Osteoblast (primary cell): ENCODE measurements around the gene CDH12. TPM values are rescaled to one million over a fixed set of nuclear protein-coding genes. Genes with fewer than 3 reads are reported as not detected.
"Not testable (repeated sequence)": the region's sequence is repeated elsewhere in the genome, so short reads cannot be mapped to it uniquely, and the experiment has no call there.

ENCODE experiments used
- DNase-seq: peaks from one replicate; pipeline ENCODE4 v3.0.0; 2011; ENCODE audit warnings: low spot score, mixed read lengths; ENCODE audit not compliant: insufficient read length; ENCODE audit errors: missing footprints
- H2AFZ ChIP-seq: 2 replicates; pipeline ENCODE4 v1.6.0; 2011; ENCODE audit warnings: mild to moderate bottlenecking, low read length
- H3K27ac ChIP-seq: 2 replicates; pipeline ENCODE4 v1.5.1; 2011; ENCODE audit warnings: mild to moderate bottlenecking, low read depth, low read length, moderate library complexity
- H3K27me3 ChIP-seq: 2 replicates; pipeline ENCODE4 v1.6.0; 2012; ENCODE audit warnings: mild to moderate bottlenecking, control low read depth, inconsistent platforms, low read length, moderate library complexity; ENCODE audit not compliant: insufficient read depth
- H3K36me3 ChIP-seq: 2 replicates; pipeline ENCODE4 v1.5.1; 2011; ENCODE audit warnings: mild to moderate bottlenecking, low read length, control low read depth, moderate library complexity; ENCODE audit not compliant: insufficient read depth
- H3K4me1 ChIP-seq: 2 replicates; pipeline ENCODE4 v1.5.1; 2011; ENCODE audit warnings: mild to moderate bottlenecking, low read length, control low read depth, moderate library complexity; ENCODE audit not compliant: insufficient read depth
- H3K4me2 ChIP-seq: 2 replicates; pipeline ENCODE4 v1.6.0; 2011; ENCODE audit warnings: mild to moderate bottlenecking, low read length; ENCODE audit not compliant: insufficient read depth
- H3K4me3 ChIP-seq: fragments of 200-600 bp; sonication (generic); 3 replicates; pipeline ENCODE4 v1.5.1; 2012; ENCODE audit warnings: mild to moderate bottlenecking, low read length, inconsistent platforms; ENCODE audit not compliant: insufficient read depth
- H3K79me2 ChIP-seq: 2 replicates; pipeline ENCODE4 v1.6.0; 2012; ENCODE audit warnings: mild to moderate bottlenecking, low read length, control low read depth, inconsistent platforms; ENCODE audit not compliant: insufficient read depth
- H3K9me3 ChIP-seq: 2 replicates; pipeline ENCODE4 v1.5.1; 2011; ENCODE audit warnings: low read depth, low read length, control low read depth
- H4K20me1 ChIP-seq: 2 replicates; pipeline ENCODE4 v1.6.0; 2012; ENCODE audit warnings: mild to moderate bottlenecking, low read length, control low read depth; ENCODE audit not compliant: insufficient read depth
- total RNA-seq: library from RNA; depleted of rRNA; stranded (reverse); fragments of >200 nt; gene quantifications from 2 replicates; pipeline ENCODE4 v1.2.3, GENCODE V29; 2012
- TF ChIP-seq, protein P1 (sequence below): IDR thresholded peaks from 2 replicates; pipeline ENCODE4 v1.5.1; 2011; ENCODE audit warnings: mild to moderate bottlenecking, low read depth, low read length, moderate library complexity; ENCODE audit errors: extremely low read depth

The CDH12 gene
- total RNA-seq, 1 donor, result not detected

GRCh38 chr5:22614486-22615094, 238.6 kb downstream of the CDH12 start:
- no peaks in the 10 kb centered on the region for H3K27me3 ChIP-seq
- TF ChIP-seq, protein P1, sequence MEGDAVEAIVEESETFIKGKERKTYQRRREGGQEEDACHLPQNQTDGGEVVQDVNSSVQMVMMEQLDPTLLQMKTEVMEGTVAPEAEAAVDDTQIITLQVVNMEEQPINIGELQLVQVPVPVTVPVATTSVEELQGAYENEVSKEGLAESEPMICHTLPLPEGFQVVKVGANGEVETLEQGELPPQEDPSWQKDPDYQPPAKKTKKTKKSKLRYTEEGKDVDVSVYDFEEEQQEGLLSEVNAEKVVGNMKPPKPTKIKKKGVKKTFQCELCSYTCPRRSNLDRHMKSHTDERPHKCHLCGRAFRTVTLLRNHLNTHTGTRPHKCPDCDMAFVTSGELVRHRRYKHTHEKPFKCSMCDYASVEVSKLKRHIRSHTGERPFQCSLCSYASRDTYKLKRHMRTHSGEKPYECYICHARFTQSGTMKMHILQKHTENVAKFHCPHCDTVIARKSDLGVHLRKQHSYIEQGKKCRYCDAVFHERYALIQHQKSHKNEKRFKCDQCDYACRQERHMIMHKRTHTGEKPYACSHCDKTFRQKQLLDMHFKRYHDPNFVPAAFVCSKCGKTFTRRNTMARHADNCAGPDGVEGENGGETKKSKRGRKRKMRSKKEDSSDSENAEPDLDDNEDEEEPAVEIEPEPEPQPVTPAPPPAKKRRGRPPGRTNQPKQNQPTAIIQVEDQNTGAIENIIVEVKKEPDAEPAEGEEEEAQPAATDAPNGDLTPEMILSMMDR, result no peak
- DNase-seq, result no peak
- no peaks in the 10 kb centered on the region for H3K79me2 ChIP-seq
- no peak overlapping the region for H2AFZ ChIP-seq
- peaks cover 4% of the 10 kb centered on the region for H3K9me3 ChIP-seq
- H3K4me3 ChIP-seq, result no peak overlapping the region
- no peaks in the 10 kb centered on the region for H3K36me3 ChIP-seq
- no peaks in the 10 kb centered on the region for H3K4me1 ChIP-seq
- no peak overlapping the region for H3K27ac ChIP-seq
- H3K4me2 ChIP-seq, result no peak overlapping the region
- no peaks in the 10 kb centered on the region for H4K20me1 ChIP-seq

- Histone ChIP-seq H3K4me3 (no peak overlapping the region), H3K4me2 (no peak overlapping the region), H4K20me1 (no peaks in the 10 kb centered on the region), H3K9me3 (peaks cover 4% of the 10 kb centered on the region), H2AFZ (no peak overlapping the region), H3K27ac (no peak overlapping the region), H3K4me1 (no peaks in the 10 kb centered on the region), H3K79me2 (no peaks in the 10 kb centered on the region), H3K27me3 (no peaks in the 10 kb centered on the region), H3K36me3 (no peaks in the 10 kb centered on the region)
- no peak for DNase-seq
- TF ChIP-seq, protein P1, result no peak
Observed at GRCh38 chr5:22612928-22613327, 240.2 kb downstream of the CDH12 start.

- no peak overlapping the region for H3K27ac ChIP-seq
- no peaks in the 10 kb centered on the region for H3K27me3 ChIP-seq
- H3K79me2 ChIP-seq, result no peaks in the 10 kb centered on the region
- no peaks in the 10 kb centered on the region for H3K4me1 ChIP-seq
- no peaks in the 10 kb centered on the region for H3K36me3 ChIP-seq
- H3K9me3 ChIP-seq, result peaks cover 4% of the 10 kb centered on the region
- TF ChIP-seq, protein P1, result no peak
- H4K20me1 ChIP-seq, result no peaks in the 10 kb centered on the region
- no peak for DNase-seq
- H3K4me3 ChIP-seq, result no peak overlapping the region
- H2AFZ ChIP-seq, result no peak overlapping the region
- no peak overlapping the region for H3K4me2 ChIP-seq
Observed at GRCh38 chr5:22611327-22611726, 241.8 kb downstream of the CDH12 start.

DNA sequence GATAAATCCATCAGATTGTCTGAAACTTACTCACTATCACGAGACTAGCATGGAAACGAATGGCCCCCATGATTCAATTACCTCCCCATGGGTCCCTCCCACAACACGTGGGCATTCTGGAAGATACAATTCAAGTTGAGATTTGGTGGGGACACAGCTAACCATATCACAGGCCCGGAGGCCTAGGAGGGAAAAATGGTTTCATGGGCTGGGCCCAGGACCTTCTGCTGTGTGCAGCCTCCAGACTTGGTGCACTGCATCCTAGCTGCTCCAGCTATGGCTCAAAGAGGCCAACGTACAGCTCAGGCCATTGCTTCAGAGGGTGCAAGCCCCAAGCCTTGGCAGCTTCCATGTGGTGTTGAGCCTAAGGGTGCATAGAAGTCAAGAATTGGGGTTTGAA, 245.6 kb downstream of the CDH12 start:
- not testable (repeated sequence) for H3K79me2 ChIP-seq, H3K27ac ChIP-seq, H3K4me1 ChIP-seq, H3K36me3 ChIP-seq, H3K27me3 ChIP-seq, H2AFZ ChIP-seq, H3K4me3 ChIP-seq, DNase-seq, H3K9me3 ChIP-seq, H3K4me2 ChIP-seq, H4K20me1 ChIP-seq
